DND-41 (cell line): Measurements from ENCODE around the gene ZNF649.

ENCODE experiments used
- CTCF ChIP-seq: IDR thresholded peaks from 2 replicates; pipeline ENCODE4 v1.5.1; 2012; ENCODE audit warnings: borderline replicate concordance, low read length, moderate library complexity, mild to moderate bottlenecking; ENCODE audit not compliant: poor library complexity, severe bottlenecking; ENCODE audit errors: extremely low read depth
- EZH2 ChIP-seq: IDR thresholded peaks from 3 replicates; pipeline ENCODE4 v1.6.1; 2012; ENCODE audit warnings: borderline replicate concordance, low read depth, mild to moderate bottlenecking, moderate library complexity, low read length, inconsistent platforms; ENCODE audit not compliant: severe bottlenecking

DNA sequence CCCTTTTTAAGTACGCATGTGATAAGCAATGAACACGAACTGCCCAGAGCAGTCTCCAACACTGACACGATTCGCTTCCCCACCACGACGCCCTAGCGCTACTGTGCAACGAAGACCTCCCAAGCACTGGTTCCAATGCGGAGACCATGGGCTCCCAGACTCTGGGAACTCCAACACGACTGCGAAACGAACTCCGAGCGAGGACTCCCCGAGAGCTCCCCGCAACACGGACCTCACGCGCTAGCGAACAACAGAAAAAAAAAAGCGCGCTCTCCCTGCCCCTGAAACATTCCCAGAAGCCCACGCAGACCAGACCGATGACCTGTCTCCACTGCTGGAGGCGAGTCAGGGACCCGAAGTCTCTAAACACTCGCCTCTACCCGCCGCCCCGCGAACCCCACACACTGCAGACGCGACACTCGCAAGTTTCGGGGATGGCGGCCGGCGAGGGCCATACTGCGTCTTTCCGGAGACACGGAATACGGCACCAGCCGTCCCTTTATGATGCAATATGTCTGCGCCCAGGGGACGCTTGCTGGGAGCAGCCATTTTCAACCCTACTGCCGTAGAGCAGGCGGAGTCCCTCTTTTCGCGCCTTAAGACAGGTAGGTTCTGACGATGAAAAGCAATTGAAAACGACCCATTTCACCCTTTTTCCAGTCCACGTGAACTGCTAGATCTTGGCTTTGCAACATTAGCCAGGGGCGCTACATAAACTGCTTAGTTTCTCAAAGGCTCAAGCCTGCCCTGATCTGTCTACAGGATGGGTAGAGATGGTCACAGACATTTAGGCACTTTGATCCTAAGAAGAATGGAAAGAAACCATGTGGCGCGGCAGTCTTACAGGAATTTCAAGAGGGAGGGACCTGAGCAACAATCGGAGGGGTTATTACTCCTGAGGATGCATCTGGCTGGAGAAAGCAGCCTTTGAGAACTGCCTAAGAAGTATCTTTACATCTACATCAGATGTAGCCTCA is 17.0 kb downstream of the ZNF649 start, which contains the start of gene ZNF577:
- TF ChIP-seq CTCF: no peak
- TF ChIP-seq EZH2: no peak
